Breast epithelium (tissue), 3 donors: ENCODE data around the gene AGAP5.

ENCODE experiments used
- POLR2A ChIP-seq: fragments of 450-650 bp; IDR thresholded peaks from one replicate; pipeline ENCODE4 v1.6.1; 2016; ENCODE audit warnings: antibody characterized with exemption, mild to moderate bottlenecking, moderate library complexity
- POLR2AphosphoS5 ChIP-seq, 3 donors: sonication (generic); formaldehyde crosslinking; IDR thresholded peaks; one replicate each; pipeline ENCODE4 v1.6.1; 2017; ENCODE audit warnings: antibody characterized with exemption in 3 of 3
- TF ChIP-seq, protein P1 (sequence below), 3 donors: fragments of 450-650 bp; IDR thresholded peaks; one replicate each; pipeline ENCODE4 v1.5.1; 2016 to 2017; ENCODE audit warnings: antibody characterized with exemption in 3 of 3, mild to moderate bottlenecking in 3 of 3, moderate library complexity in 3 of 3

DNA sequence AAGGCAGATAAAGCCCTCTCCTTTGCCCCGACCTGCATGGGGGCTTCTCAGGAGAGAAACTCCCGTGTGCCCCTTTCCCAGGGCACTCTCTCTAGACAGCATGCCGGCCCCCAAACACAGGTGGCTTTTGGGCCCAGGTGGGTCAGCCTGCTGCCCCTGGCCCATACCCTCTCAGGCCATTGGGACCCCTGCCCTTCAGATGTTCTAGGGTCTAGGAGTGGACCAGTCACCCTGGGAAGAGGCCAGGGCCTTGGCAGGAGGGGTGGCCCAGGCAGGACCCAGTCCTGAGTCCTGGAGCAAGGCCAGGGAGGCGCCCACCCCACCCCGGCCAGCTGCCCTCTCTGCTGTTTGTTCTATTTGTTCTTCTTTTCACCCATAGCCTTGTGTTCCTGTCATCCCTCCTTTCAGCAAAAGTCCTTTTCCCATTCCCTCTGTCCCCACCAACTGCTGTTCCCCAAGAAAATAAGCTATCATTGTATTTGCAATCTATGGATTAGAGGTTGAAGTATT, 36.9 kb upstream of the AGAP5 start:
- TF ChIP-seq, protein P1, sequence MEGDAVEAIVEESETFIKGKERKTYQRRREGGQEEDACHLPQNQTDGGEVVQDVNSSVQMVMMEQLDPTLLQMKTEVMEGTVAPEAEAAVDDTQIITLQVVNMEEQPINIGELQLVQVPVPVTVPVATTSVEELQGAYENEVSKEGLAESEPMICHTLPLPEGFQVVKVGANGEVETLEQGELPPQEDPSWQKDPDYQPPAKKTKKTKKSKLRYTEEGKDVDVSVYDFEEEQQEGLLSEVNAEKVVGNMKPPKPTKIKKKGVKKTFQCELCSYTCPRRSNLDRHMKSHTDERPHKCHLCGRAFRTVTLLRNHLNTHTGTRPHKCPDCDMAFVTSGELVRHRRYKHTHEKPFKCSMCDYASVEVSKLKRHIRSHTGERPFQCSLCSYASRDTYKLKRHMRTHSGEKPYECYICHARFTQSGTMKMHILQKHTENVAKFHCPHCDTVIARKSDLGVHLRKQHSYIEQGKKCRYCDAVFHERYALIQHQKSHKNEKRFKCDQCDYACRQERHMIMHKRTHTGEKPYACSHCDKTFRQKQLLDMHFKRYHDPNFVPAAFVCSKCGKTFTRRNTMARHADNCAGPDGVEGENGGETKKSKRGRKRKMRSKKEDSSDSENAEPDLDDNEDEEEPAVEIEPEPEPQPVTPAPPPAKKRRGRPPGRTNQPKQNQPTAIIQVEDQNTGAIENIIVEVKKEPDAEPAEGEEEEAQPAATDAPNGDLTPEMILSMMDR (IDR thresholded peaks at IDR 0.05): no peak
- no peak for TF ChIP-seq POLR2AphosphoS5 (IDR thresholded peaks at IDR 0.05)
- no peak for TF ChIP-seq POLR2A
